Measurements from ENCODE around the gene TEN1.

GRCh38 chr17:76008208-76008607, 29.2 kb downstream of the TEN1 start:
- TF ChIP-seq CTCF (IDR thresholded peaks at IDR 0.05) (no peak), EZH2 (IDR thresholded peaks at IDR 0.05) (no peak), EZH2phosphoT487 (IDR thresholded peaks at IDR 0.05) (no peak)

All from neural progenitor cell (in vitro differentiated cells).